Measurements from ENCODE around the gene CFAP91.

- TF ChIP-seq CTCF (IDR thresholded peaks at IDR 0.05) (no peak), POLR2AphosphoS5 (IDR thresholded peaks at IDR 0.05) (no peak), EP300 (IDR thresholded peaks at IDR 0.05) (no peak), POLR2A (IDR thresholded peaks at IDR 0.05) (no peak)
Observed at GRCh38 chr3:119673875-119674274, 28.9 kb upstream of the CFAP91 start.

All from suprapubic skin (tissue), 4 donors.